DND-41 (cell line): Measurements from ENCODE around the gene THYN1.

Experiments
- CTCF ChIP-seq: IDR thresholded peaks from 2 replicates; pipeline ENCODE4 v1.5.1; 2012; ENCODE audit warnings: borderline replicate concordance, low read length, moderate library complexity, mild to moderate bottlenecking; ENCODE audit not compliant: poor library complexity, severe bottlenecking; ENCODE audit errors: extremely low read depth
- EZH2 ChIP-seq: IDR thresholded peaks from 3 replicates; pipeline ENCODE4 v1.6.1; 2012; ENCODE audit warnings: borderline replicate concordance, low read depth, mild to moderate bottlenecking, moderate library complexity, low read length, inconsistent platforms; ENCODE audit not compliant: severe bottlenecking

- TF ChIP-seq CTCF (no peak), EZH2 (no peak)
These were observed 7.1 kb downstream of the THYN1 start for GRCh38 chr11:134246100-134246499.
